DMS53 (cell line): Measurements from ENCODE around the gene MDH1B.
"Not testable (repeated sequence)": the region's sequence is repeated elsewhere in the genome, so short reads cannot be mapped to it uniquely, and the experiment has no call there.

Experiments used
- DNase-seq: peaks from one replicate; lab custom pipeline; 2025; lab: John Stamatoyannopoulos, UW

Gene MDH1B

DNA sequence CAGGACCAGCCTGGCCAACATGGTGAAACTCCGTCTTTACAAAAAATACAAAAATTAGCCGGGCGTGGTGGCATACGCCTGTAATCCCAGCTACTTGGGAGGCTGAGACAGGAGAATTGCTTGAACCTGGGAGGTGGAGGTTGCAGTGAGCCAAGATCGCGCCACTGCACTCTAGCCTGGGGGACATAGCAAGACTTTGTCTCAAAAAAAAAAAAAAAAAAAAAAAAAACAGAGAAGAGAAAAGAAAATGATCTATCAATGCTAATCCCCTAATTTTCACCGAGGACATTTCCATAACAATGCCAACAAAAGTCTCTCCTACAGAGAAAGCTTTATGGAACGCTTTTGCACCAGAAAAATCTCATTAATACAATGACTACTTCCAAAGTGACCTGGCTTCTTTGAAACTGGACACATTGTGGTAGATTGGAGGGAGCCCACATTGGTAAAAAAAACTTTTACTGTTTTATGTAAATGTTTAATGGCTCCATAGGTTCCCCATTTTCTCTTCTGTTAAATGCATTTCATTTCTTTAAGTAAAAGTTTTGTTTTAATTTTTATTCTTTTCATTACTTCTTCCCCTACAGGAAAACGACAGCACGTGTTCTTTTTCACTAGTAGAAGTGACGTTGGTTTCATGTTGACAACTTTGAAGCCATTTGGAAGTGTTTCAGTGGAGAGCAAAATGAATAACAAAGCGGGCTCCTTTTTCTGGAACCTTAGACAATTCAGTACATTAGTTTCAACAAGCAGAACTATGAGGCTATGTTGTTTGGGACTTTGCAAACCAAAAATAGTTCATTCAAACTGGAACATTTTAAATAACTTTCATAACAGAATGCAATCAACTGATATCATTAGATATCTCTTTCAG lies 1.2 kb upstream of the MDH1B start:
- no peak for DNase-seq

DNA sequence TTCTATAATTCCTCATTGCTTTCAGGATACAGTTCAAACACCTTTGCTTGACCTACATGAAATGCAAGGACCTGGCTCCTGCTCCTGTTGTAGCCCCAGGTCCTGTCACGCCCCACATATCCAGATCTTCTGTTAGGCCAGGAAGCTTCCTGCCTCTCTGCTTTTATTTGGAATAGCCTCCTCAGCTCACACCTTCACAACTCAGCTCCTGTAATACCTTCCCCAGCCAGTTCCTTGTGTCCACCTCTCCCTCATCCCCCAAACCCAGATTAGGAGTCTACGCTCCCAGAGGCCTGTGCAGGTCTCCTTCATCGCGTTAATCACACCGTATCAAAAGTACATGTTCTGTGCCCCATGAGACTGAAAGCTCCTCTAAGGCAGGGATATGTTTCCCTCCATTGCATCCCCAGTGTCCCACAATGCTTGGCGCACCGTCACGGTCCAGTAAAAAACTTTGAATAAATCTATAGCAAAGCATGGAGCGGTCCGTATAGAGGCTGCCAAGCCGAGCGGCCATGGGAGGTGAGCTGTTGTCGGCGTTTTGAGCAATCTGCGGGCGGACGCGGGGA lies 371 bp downstream of the MDH1B start:
- DNase-seq, result peak; percentile 75

DNA sequence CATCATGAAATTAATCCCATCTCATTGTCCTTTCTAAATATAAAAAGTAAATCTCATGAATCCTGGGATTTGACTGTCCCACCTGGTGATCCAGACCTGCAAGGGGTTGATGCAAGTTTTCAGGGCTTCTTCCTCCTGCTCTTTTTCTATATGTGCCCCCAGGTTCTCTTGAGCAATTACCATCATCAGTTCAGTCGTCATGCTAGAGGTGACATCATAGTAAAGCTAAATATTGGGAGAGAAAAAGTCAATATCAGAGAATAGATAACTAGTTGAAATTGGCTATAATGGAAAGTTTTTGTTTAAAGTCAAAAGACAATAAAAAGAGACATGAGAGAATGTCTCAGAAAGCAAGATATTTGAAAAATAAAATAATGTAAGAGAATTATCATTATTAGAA lies 8.3 kb downstream of the MDH1B start:
- DNase-seq, result no peak

DNA sequence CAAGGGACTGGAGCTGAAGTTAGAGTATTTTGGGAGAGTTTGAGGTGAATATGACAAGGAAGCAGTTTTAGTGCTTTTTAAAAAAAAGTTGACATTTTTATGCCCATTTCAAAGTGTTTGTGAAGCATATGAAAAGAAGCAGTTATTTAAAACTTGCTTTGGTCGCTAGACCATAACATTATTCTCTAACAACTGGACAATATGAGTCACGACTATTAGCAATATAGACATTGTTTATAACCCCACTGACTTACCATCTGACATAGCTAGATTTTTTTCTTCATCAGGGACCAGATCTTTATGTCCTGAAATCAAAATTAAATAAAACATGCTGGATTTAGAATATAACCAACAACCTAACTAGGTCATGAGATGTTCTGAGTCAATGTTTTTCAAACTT lies 24.3 kb downstream of the MDH1B start:
- no peak for DNase-seq

DNA sequence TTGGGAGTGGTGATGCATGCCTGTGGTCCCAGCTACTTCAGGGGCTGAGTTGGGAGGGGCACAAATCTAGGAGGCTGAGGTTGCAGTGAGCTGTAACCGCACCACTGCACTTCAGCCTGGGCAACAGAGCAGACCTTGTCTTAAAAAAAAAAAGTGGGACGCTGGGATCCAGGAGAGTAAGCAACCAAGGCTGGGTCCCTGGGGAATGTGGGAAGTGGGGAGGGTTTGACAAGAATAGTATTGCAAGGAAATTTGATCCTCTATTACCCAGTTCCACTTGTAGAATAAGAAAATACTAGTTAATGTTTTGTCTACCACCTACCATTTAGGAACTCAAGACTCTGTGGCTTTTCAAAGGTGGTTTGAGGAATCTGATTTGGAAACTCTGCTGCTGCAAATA lies 25.9 kb downstream of the MDH1B start:
- no peak for DNase-seq

DNA sequence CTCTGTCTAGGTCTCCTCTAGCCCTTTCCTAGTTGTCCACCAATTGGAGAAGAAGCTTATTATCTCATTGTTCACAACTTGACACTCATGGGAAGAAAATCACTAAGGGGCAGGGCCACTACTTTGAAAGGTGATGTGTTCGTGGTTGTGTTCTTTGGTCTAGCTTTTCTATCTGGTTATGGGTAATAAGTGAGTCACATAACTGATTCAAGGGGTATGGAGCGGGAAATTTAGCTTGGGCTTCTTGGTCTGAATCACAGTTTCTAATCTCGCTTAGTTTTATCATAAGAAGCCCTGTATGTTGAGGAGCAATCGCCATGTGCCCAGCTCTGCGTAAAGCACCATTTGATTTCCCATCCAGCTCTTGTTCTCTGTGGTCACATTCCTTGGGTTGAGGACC lies 28.2 kb downstream of the MDH1B start:
- no peak for DNase-seq

DNA sequence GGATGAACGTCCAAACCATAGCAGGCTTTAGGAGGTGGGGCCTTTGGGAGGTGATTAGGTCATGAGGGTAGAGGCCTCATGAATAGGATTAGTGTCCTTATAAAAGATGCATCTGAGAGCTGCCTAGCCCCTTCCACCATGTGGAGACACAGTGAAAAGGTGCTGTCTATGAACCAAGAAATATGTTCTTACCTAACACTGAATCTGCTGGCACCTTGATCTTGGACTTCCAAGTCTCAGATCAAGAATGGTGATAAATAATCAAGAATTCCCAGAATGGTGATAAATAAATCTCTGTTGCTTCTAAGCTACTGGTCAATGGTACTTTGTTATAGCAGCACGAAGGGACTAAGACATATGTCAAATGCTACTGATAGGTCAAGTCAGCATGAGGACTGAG lies 31.8 kb downstream of the MDH1B start:
- no peak for DNase-seq

DNA sequence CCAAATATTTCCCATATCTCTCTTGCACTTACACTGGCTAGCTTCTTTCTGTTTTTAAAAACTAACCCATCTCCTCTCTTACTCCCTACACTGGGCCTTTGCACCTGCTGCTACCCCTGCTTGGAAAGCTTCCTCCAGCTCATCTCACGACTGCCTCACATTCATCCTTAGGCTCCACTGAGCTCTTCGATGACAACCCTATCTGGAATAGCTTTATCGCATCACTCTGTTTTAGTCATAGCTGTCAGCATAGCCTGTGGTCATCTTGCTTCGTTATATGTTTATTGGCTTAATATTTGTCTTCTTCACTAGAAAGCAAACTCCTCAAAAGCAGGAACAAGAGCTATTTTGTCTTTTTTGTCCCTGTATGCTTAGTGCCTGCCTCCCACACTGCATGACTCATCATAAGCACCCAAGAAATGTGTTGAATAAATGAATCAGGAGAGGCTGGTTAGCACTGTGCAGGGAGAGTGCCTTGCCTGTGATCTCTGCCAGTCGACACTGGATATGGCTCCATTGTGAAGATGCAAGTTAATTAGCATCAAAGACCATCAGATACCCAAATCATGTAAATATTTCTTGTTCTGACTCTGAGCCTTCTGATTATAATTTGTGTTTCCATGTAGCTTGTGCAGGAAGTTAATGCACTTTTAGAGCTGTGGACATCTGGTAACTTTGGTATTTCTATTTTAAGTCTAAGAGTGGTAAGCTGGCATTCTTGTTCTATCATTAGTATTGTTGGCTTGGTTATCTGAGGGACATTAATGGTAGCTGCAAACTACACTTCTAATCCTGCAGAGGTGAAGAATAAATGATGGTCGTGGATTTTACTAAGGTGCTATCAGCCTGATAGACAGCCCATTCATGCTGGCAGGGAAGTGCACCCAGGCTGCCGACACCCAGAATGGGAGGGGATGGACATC lies 36.6 kb downstream of the MDH1B start:
- peak; percentile 61 for DNase-seq

DNA sequence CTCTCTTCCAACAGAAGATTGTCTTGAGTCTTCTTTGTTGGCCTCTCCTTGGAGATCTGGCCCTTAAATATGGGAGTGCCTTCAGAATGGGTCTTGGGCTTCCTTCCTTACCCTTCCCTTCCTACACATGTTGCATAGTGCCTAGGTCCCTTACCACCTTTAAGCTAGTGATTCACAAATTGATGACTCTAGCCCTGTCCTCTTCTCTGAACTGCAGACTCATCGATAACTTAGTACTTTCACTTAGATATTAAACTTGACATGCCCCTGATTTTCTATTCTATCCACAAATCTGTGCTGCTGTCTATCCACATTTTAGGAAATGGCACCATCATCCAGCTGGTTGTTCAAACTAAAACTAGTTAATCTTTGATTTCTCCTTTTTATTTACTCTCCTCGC lies 37.8 kb downstream of the MDH1B start:
- DNase-seq, result no peak

DNA sequence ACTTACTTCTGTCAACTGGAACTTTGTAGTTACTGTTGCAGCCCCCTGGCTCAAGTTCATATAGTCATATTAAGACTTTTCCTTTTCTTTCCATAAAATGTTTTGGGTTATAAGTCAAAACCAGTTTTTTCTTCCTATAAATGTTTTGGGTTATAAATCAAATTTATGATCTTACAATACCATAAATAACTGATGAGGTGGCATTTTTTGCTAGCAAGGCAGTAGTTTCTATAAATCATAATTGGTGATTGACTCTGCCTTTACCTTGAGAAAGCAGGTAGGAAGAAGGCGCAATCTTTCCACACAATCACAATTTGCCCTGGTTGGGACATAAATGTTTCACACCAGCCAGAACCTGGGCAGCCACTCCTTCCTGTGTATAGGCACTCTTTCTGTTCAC lies 41.8 kb downstream of the MDH1B start:
- no peak for DNase-seq

DNA sequence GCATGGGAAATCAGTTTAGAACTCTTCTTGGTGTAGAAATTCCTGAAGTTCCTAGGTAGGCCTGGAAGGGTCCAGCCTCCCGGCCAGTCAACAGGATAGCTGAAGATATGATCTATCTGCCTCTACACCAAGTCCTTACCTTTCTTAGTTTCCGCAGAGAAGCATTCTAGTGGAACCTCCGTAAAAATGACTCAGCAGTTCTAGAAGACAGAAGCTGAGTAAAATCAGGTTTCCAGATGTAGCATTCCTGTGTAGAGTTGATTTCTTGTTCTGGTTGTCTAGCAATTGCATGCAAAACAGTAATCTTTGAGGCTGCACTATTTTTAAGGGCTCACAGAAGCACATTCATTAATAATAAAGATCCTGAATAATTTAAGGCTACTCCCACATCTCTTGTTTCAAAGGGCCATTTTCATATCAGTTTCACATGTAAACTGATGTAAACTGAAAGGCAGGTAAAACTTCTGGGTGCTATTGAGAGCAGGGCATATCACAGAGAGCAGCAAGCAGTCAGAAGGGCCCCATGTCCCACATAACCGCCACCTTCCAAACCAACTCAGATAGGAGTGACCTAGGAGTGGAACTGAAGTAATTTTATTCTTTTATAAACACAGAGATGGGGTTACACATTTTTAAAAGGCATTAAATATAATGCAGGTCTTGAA lies 43.7 kb downstream of the MDH1B start:
- no peak for DNase-seq

DNA sequence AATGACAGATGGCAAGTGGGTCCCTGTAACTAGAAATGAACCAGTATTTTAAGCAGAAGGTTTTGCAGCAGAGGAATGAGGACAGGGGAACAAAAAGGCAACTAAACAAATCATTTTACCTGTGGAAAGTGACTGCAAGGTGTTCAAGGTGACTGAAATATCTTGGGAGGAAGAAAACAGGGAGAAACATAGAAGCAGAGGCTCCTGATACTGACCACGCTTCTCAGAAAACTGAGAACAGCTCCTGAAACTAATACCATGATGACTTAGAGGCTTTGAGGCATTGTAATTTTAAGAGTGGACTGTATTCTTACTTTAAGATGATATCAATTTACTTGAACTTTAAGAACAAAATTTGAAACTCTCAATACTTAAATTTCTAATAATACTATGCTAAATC lies 46.8 kb downstream of the MDH1B start, which contains the start of gene DYTN:
Gene DYTN (minus strand): TSS at position 101 of the 400 bp plus-strand sequence. CDS start 117 bp downstream, outside the sequence.
- no peak for DNase-seq

DNA sequence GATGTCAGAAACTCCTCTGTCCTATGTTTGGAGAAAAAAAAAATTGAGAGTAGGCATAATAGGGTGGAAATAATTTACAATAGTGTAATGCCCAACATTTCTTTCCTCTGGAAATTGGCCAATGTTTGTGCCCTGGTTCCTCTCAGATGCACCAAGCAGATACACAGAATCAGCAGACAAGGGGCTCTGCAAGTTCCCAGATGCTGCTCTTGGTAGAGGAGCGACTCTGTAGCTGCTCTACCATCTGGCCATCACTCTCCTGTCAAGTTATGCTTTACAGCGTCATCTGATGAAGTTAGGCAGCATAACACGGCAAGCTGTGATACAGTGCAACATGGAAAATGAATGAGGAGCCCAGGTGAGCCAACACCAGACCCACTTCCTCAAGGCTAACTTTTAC lies 48.5 kb downstream of the MDH1B start:
- no peak for DNase-seq

DNA sequence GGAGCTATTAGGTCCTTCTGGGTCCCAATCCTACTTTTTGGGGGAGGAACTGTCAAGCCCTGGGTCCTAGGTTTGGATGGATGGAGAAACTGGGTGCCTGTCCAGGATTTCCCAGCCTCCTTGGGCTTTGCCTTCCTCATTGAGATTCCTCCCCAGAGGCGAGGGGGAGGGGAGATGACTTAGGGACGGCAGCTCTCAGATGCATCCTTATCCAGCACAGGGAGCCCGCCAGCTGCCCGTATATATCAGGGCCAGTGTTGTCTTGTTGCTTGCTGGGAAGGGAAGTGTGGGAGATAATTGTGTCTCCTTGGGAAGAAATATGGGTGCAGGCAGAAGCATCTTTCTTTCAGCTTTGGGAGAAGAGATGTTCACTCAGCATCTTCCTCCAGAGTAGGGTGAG lies 49.9 kb downstream of the MDH1B start:
- not testable (repeated sequence) for DNase-seq

DNA sequence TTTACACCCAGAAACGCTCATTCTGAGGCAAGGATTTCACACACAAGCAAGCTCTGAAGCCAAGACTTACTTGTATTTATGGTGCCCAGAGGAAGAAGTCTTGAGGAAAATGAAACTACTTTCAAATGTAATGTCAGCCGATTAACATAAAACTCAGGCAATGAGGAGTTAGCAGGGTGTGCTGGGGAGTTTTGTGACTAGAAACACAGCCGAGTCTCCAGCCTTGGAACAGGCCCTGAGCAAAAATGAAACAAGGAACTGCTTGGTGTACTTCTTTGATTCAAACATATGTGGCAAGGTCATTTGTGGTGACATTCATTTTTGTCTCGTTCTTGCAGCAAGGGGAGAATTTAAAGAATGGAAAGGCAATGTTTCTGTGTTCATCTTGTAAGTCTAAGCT lies 51.4 kb downstream of the MDH1B start:
- DNase-seq, result no peak

DNA sequence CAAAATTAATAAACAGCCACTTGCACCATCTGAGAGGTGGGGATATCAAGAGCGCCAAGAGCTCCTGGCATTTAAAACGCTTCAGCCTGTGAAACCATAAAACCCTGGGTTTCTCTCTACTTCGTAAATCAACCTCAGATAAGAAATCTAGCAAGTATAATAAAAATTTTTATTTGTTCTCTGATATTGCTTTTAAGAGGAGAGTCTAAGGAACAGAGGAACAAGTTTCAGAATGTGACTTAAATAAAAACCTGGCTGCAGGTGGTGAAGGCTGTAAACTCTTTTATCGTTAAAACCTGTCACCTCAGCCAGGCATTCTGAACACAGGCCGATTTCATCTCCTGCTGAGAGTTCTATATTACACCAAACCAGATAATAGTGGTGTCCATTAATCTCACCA lies 56.8 kb downstream of the MDH1B start:
- no peak for DNase-seq

DNA sequence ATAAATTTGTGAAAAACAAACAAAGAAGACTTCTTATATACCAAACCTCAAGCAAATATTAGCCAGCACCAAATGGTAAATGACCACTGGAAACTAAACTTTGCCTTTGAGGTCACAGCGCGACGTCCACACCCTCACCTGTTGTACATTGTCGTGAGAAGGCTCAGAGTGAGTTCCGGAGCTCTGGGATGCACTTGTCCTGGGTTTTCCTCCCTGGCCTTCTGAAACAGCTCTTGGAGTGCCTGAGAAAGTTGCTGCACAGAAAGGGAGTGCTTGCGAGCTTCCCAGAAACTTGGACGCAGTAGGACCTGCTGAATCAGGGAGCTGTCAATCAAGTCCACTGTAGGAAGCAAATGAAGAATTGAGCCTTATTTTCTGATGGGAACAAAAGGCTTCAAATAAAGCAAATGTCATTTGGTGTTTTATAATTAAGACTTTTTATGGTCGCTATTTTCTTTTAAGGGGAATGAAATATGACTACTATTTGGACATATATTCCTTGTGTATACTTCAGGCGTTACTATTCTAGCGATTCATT lies 57.9 kb downstream of the MDH1B start:
- DNase-seq, result no peak

DNA sequence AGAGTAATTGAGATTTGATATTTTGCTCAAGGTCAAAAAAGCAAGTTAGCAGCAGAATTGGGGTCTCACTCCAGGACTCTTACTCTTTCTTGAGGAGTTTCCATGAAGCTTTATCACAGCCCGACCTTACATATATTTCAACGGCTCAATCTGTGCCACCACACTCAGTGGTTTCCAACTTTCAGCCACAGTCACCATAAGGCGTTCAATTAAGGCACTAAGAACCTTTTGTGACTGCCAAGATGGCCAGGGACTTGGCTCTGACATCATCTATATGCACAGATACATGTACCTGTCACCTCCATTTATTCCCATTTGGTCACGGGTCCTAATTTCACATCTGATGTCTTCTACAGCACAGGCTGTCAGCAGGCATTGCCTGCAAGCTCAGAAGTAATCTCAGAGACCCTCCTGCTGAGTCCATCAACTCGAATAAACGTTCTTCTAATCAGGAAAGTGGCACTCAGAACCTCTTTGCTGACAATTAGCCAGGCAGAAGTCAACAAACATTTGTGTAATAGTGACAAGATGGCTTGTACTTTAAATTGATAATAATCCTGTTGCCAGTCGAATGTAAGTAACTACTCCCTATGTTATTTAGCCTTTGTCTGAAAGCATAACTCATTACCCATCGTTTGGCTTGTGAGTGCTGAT lies 63.0 kb downstream of the MDH1B start:
- DNase-seq, result no peak

DNA sequence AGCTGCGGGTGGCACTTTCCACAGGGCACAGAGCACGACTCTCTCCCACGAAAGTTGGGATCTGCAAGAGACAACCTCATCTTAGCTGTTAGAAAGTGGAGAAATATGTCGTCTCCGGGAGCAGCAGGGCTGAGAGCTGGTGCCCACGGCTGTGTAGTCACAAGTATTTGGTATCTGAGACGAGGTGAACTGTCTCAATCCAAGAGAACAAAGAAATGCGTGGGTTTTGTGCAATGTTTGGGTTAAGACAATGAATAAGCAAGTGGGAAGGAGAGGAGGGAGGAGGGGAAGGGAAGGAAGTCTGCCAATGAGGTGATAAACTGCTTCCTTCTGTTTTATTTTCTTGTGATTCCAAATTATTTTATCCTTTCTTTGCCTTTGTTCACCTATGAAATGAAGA lies 65.0 kb downstream of the MDH1B start:
- no peak for DNase-seq

DNA sequence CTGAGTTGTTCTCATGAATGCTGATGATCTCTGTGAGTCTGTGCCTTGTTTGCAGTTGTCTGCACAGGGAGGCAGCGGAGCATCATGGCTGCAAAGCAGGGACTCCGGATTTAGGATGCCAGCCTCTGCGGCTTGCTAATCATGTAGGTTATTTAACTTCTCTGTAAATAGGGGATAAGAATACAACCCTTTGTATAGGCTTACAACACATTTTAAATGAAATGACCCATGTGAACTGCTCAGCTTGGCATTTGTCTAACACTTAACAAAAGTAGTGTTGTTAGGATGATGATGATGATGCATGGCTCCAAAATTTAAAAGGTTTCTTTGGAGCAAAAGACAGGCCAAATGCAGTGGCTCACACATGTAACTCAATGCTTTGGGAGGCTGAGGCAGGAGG lies 66.3 kb downstream of the MDH1B start:
- DNase-seq, result no peak

DNA sequence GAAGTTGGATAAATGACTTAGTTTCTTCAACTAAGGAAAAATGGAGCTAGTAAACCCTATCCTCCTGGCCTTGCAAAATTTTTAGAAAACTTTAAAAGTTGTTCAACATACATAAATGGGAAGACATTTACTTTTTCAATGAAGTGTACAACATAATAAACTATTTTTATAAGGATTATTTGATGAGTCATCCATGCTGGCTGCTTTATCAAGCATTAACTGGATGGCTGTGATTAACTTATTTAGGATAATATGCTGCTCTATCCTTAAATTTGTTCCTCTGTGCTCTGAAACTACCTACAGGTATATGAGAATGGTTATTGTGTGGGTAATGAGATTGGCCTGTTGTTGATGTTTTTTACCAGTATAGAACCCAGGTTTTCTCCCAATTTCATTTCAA lies 68.2 kb downstream of the MDH1B start:
- no peak for DNase-seq
